Breast epithelium (tissue), 4 donors: ENCODE results near the gene CHI3L2. TPM values are rescaled to one million over a fixed set of nuclear protein-coding genes. Genes with fewer than 3 reads are reported as not detected.

Experiments used
- DNase-seq, 2 donors: peaks; one replicate each; pipeline ENCODE4 v3.0.0-alpha.2; 2019; ENCODE audit warnings: low spot score in 2 of 2
- H3K27ac ChIP-seq, 2 donors: fragments of 200-600 bp; sonication (generic) in 1 of 2; one replicate each; pipeline ENCODE4 v1.5.1; 2016 to 2019; ENCODE audit warnings: mild to moderate bottlenecking in 1 of 2
- H3K27me3 ChIP-seq, 2 donors: fragments of 200-600 bp; sonication (generic) in 1 of 2; one replicate each; pipeline versions ENCODE4 v1.5.1 to v1.6.0; 2017 to 2019; ENCODE audit warnings: control low read depth in 1 of 2, mild to moderate bottlenecking in 1 of 2
- H3K36me3 ChIP-seq: fragments of 200-600 bp; one replicate; pipeline ENCODE4 v1.5.1; 2019
- H3K4me1 ChIP-seq, 2 donors: fragments of 200-600 bp; sonication (generic); one replicate each; pipeline ENCODE4 v1.5.1; 2016 to 2019; ENCODE audit warnings: control low read depth in 1 of 2
- H3K4me3 ChIP-seq, 3 donors: fragments of 200-600 bp; sonication (generic); 1 replicate in 2 of 3; 2 replicates in 1 of 3; pipeline ENCODE4 v1.5.1; 2016 to 2019; ENCODE audit warnings: mild to moderate bottlenecking in 3 of 3, moderate library complexity in 2 of 3
- H3K9me3 ChIP-seq, 2 donors: fragments of 200-600 bp; sonication (generic) in 1 of 2; one replicate each; pipeline ENCODE4 v1.5.1; 2016 to 2019; ENCODE audit warnings: control low read depth in 1 of 2
- POLR2A ChIP-seq: fragments of 450-650 bp; IDR thresholded peaks from one replicate; pipeline ENCODE4 v1.6.1; 2016; ENCODE audit warnings: antibody characterized with exemption, mild to moderate bottlenecking, moderate library complexity
- POLR2AphosphoS5 ChIP-seq, 3 donors: sonication (generic); formaldehyde crosslinking; IDR thresholded peaks; one replicate each; pipeline ENCODE4 v1.6.1; 2017; ENCODE audit warnings: antibody characterized with exemption in 3 of 3
- intact Hi-C: fragments of 100-400 bp; cut with DNase I; formaldehyde crosslinking; loops from one replicate; pipeline ENCODE4 v1.15.1; 2023; ENCODE audit warnings: low total_unique reads
- total RNA-seq, 3 donors: library from RNA; depleted of rRNA; stranded (reverse); fragments of >200 nt; gene quantifications; one replicate each; pipeline ENCODE4 v1.1.0, GENCODE V29; 2016
- TF ChIP-seq, protein P1 (sequence below), 3 donors: fragments of 450-650 bp; IDR thresholded peaks; one replicate each; pipeline ENCODE4 v1.5.1; 2016 to 2017; ENCODE audit warnings: antibody characterized with exemption in 3 of 3, mild to moderate bottlenecking in 3 of 3, moderate library complexity in 3 of 3

CHI3L2 gene
- total RNA-seq, 3 donors from 2014 or later, result 9.5 to 22.0 (median 14.1) TPM

DNA sequence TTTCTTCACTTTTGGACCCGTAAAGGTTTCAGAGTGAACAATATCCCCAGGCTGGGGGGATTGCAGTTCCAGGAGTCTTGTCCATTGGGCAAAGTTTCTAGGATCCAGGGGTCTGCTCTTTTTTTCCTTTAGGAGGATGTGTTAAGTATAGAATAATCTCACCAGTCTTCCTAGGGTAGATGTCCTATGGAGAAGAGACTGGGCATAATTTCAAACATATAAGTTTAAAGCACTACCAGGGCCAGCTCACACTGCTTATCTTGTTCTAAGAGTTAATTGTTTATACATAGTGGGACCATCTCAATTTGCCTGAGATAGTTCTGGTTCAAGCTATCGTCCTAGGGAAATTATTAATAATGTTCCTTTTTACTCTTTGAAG lies 1.2 kb downstream of the CHI3L2 start:
- H3K9me3 ChIP-seq, result no peaks in the 10 kb centered on the region
- intact Hi-C loops, result no loop called here
- H3K36me3 ChIP-seq, result no peaks in the 10 kb centered on the region
- no peak overlapping the region for H3K4me3 ChIP-seq
- TF ChIP-seq POLR2A (no peak), POLR2AphosphoS5 (IDR thresholded peaks at IDR 0.05) (no peak)
- TF ChIP-seq, protein P1, sequence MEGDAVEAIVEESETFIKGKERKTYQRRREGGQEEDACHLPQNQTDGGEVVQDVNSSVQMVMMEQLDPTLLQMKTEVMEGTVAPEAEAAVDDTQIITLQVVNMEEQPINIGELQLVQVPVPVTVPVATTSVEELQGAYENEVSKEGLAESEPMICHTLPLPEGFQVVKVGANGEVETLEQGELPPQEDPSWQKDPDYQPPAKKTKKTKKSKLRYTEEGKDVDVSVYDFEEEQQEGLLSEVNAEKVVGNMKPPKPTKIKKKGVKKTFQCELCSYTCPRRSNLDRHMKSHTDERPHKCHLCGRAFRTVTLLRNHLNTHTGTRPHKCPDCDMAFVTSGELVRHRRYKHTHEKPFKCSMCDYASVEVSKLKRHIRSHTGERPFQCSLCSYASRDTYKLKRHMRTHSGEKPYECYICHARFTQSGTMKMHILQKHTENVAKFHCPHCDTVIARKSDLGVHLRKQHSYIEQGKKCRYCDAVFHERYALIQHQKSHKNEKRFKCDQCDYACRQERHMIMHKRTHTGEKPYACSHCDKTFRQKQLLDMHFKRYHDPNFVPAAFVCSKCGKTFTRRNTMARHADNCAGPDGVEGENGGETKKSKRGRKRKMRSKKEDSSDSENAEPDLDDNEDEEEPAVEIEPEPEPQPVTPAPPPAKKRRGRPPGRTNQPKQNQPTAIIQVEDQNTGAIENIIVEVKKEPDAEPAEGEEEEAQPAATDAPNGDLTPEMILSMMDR (IDR thresholded peaks at IDR 0.05), result no peak
- H3K27me3 ChIP-seq, result no peaks in the 10 kb centered on the region
- H3K27ac ChIP-seq, result peak overlapping the region; percentile 91 to 93
- no peak for DNase-seq
- H3K4me1 ChIP-seq, result peaks cover 4 to 16% of the 10 kb centered on the region in 2 donors

- TF ChIP-seq POLR2A, result no peak
- TF ChIP-seq, protein P1 (IDR thresholded peaks at IDR 0.05), result no peak
- no peak for TF ChIP-seq POLR2AphosphoS5 (IDR thresholded peaks at IDR 0.05)
- no peaks in the 10 kb centered on the region for H3K27me3 ChIP-seq
- DNase-seq, result no peak
- H3K36me3 ChIP-seq, result no peaks in the 10 kb centered on the region
- no peak overlapping the region for H3K27ac ChIP-seq
- intact Hi-C loops, result loop anchor here (10.0 kb wide), 1 partner anchor 1453 kb away; no protein-coding TSS in a partner anchor
- H3K4me1 ChIP-seq, result peaks cover 4 to 13% of the 10 kb centered on the region in 2 donors
- no peak overlapping the region for H3K4me3 ChIP-seq
- no peaks in the 10 kb centered on the region for H3K9me3 ChIP-seq
Observed at GRCh38 chr1:111232134-111232533, 4.6 kb downstream of the CHI3L2 start.

DNA sequence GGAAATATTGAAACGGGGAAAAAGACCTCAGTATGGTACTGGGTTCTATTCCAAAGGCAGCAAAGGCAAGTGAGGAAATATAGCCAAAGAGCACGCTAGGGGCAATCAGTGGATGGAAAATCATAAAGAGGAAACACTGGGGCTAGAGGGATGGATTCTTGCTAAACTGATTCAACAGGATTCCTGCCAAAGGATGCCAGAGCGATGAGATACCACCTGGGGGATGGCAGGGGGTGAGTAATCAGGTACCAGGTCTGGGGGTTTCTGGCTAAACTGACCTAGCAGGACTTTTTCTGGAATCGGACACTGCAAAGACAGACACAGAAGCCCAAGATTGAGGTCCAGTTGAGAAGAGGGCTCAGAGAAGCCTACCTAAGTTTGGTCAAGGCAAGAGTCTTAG lies 6.7 kb downstream of the CHI3L2 start:
- H3K27me3 ChIP-seq, result no peaks in the 10 kb centered on the region
- no peak for TF ChIP-seq POLR2AphosphoS5 (IDR thresholded peaks at IDR 0.05)
- TF ChIP-seq POLR2A, result no peak
- TF ChIP-seq, protein P1 (IDR thresholded peaks at IDR 0.05), result no peak
- no peak overlapping the region for H3K4me3 ChIP-seq
- intact Hi-C loops, result loop anchor here (10.0 kb wide), 1 partner anchor 1451 kb away; no protein-coding TSS in a partner anchor
- no peaks in the 10 kb centered on the region for H3K4me1 ChIP-seq
- H3K27ac ChIP-seq, result no peak overlapping the region
- DNase-seq, result no peak
- no peaks in the 10 kb centered on the region for H3K9me3 ChIP-seq
- H3K36me3 ChIP-seq, result no peaks in the 10 kb centered on the region

- no peaks in the 10 kb centered on the region for H3K4me1 ChIP-seq
- DNase-seq, result no peak
- no peak overlapping the region for H3K27ac ChIP-seq
- H3K4me3 ChIP-seq, result no peak overlapping the region
- H3K27me3 ChIP-seq, result no peaks in the 10 kb centered on the region
- H3K9me3 ChIP-seq, result no peaks in the 10 kb centered on the region
- H3K36me3 ChIP-seq, result no peaks in the 10 kb centered on the region
- intact Hi-C loops, result loop anchor here (10.0 kb wide), 1 partner anchor 1450 kb away; no protein-coding TSS in a partner anchor
- TF ChIP-seq POLR2A (no peak), POLR2AphosphoS5 (IDR thresholded peaks at IDR 0.05) (no peak)
- TF ChIP-seq, protein P1 (IDR thresholded peaks at IDR 0.05), result no peak
Observed at GRCh38 chr1:111234866-111235265, 7.4 kb downstream of the CHI3L2 start.

GRCh38 chr1:111236379-111236778 lies 8.9 kb downstream of the CHI3L2 start:
- Histone ChIP-seq H3K4me1 (no peaks in the 10 kb centered on the region), H3K9me3 (no peaks in the 10 kb centered on the region), H3K4me3 (no peak overlapping the region), H3K36me3 (no peaks in the 10 kb centered on the region), H3K27ac (peak overlapping the region in 1 of 2 donors; percentile 40), H3K27me3 (no peaks in the 10 kb centered on the region)
- DNase-seq, result no peak
- intact Hi-C loops, result loop anchor here (10.0 kb wide), 1 partner anchor 1448 kb away; no protein-coding TSS in a partner anchor
- TF ChIP-seq, protein P1 (IDR thresholded peaks at IDR 0.05), result no peak
- TF ChIP-seq POLR2A (no peak), POLR2AphosphoS5 (IDR thresholded peaks at IDR 0.05) (no peak)
